Measurements from ENCODE around the gene SSBP3. TPM values are rescaled to one million over a fixed set of nuclear protein-coding genes. Genes with fewer than 3 reads are reported as not detected.

Gene SSBP3
- total RNA-seq, 1 experiment from 2014 or later: 37.5 TPM

GRCh38 chr1:54376430-54377039, 29.7 kb downstream of the SSBP3 start:
- H3K9me2 ChIP-seq (ENCODE audit: insufficient read depth): no peaks in the 10 kb centered on the region
- DNase-seq (ENCODE audit: low read depth, low spot score): peak; percentile 13
- no peaks in the 10 kb centered on the region for H3K27me3 ChIP-seq (ENCODE audit: insufficient read depth, low read length)
- peak overlapping the region; percentile 63 for H3K4me2 ChIP-seq (ENCODE audit: low read length)
- ChIA-PET RAD21 (ENCODE audit: low non-redundant PET in 1 of 2, low total read pairs in 2 of 2, uncharacterized antibody in 2 of 2, unreplicated experiment in 2 of 2) (no interaction called here), POLR2A (no interaction called here), CTCF (no interaction called here)
- peaks cover 19 to 29% of the 10 kb centered on the region in 2 experiments for H3K4me1 ChIP-seq (ENCODE audit: control insufficient read depth in 1 of 2, insufficient read depth in 2 of 2, low read length in 2 of 2)
- ATAC-seq: peak; percentile 86
- H3K9ac ChIP-seq (ENCODE audit: low read length): no peak overlapping the region; the same call in 1 of the 2 replicates
- no peaks in the 10 kb centered on the region for H3K36me3 ChIP-seq (ENCODE audit: control insufficient read depth in 1 of 2, insufficient read depth in 2 of 2, low read length in 2 of 2)
- H3K27ac ChIP-seq (ENCODE audit: low read depth, low read length): no peak overlapping the region
- intact Hi-C loops (cut with micrococcal nuclease): no loop called here
- TF ChIP-seq JUND (IDR thresholded peaks at IDR 0.05): peak; percentile 59
- no peak for TF ChIP-seq YY1 (IDR thresholded peaks at IDR 0.05; ENCODE audit: extremely low read depth, insufficient replicate concordance, low read depth, low read length)
- no peak for TF ChIP-seq POLR2AphosphoS5 (IDR thresholded peaks at IDR 0.05; ENCODE audit: low read depth, low read length)
- no peak for TF ChIP-seq TCF7L2 (IDR thresholded peaks at IDR 0.05; ENCODE audit: borderline replicate concordance, extremely low read depth, insufficient read depth, insufficient read length)
- TF ChIP-seq ZFX (IDR thresholded peaks at IDR 0.05): no peak
- peak; percentile 65; the same call in 1 of the 2 replicates for TF ChIP-seq FOSL1 (IDR thresholded peaks at IDR 0.05; ENCODE audit: low read depth)
- 0 out of 2 replicates have a peak, but pooled peaks have one; percentile 17 for TF ChIP-seq CEBPB (IDR thresholded peaks at IDR 0.05; ENCODE audit: low read depth)
- H3K4me3 ChIP-seq (replicated peaks in 1 of 2; ENCODE audit: low read depth in 1 of 2, low read length in 2 of 2): no peak overlapping the region
- H2AFZ ChIP-seq (ENCODE audit: low read depth, low read length, poor library complexity, severe bottlenecking): no peak overlapping the region
- BruUV-seq (replicated peaks): no TSS peak
- peaks cover 4% of the 10 kb centered on the region; the same call in 1 of the 2 replicates for H3K79me2 ChIP-seq (ENCODE audit: insufficient read depth, low read length)
- no peaks in the 10 kb centered on the region for H4K20me1 ChIP-seq (ENCODE audit: insufficient read depth)
- H3K9me3 ChIP-seq (ENCODE audit: control insufficient read depth in 1 of 2, insufficient read depth in 1 of 2, low read depth in 1 of 2, low read length in 2 of 2): no peaks in the 10 kb centered on the region

- Histone ChIP-seq H3K9ac (ENCODE audit: low read length) (no peak overlapping the region), H3K9me3 (ENCODE audit: control insufficient read depth in 1 of 2, insufficient read depth in 1 of 2, low read depth in 1 of 2, low read length in 2 of 2) (no peaks in the 10 kb centered on the region), H3K4me3 (replicated peaks in 1 of 2; ENCODE audit: low read depth in 1 of 2, low read length in 2 of 2) (no peak overlapping the region), H3K79me2 (ENCODE audit: insufficient read depth, low read length) (peaks cover 4% of the 10 kb centered on the region; the same call in 1 of the 2 replicates), H3K4me1 (ENCODE audit: control insufficient read depth in 1 of 2, insufficient read depth in 2 of 2, low read length in 2 of 2) (peaks cover 19 to 28% of the 10 kb centered on the region in 2 experiments), H3K36me3 (ENCODE audit: control insufficient read depth in 1 of 2, insufficient read depth in 2 of 2, low read length in 2 of 2) (no peaks in the 10 kb centered on the region), H4K20me1 (ENCODE audit: insufficient read depth) (no peaks in the 10 kb centered on the region), H2AFZ (ENCODE audit: low read depth, low read length, poor library complexity, severe bottlenecking) (no peak overlapping the region), H3K27me3 (ENCODE audit: insufficient read depth, low read length) (no peaks in the 10 kb centered on the region), H3K27ac (ENCODE audit: low read depth, low read length) (no peak overlapping the region), H3K4me2 (ENCODE audit: low read length) (peak overlapping the region; percentile 63; the same call in 1 of the 2 replicates), H3K9me2 (ENCODE audit: insufficient read depth) (no peaks in the 10 kb centered on the region)
- ChIA-PET POLR2A (no interaction called here), RAD21 (ENCODE audit: low non-redundant PET in 1 of 2, low total read pairs in 2 of 2, uncharacterized antibody in 2 of 2, unreplicated experiment in 2 of 2) (no interaction called here), CTCF (no interaction called here)
- TF ChIP-seq SRF (IDR thresholded peaks at IDR 0.05; ENCODE audit: low read depth): no peak
- peak; percentile 22; the same call in 1 of the 2 replicates for TF ChIP-seq RAD21 (IDR thresholded peaks at IDR 0.05; ENCODE audit: low read depth)
- TF ChIP-seq TCF7L2 (IDR thresholded peaks at IDR 0.05; ENCODE audit: borderline replicate concordance, extremely low read depth, insufficient read depth, insufficient read length): no peak
- no peak; a peak in 1 of 6 replicates for TF ChIP-seq CTCF (IDR thresholded peaks at IDR 0.05 in 2 of 3, conservative IDR thresholded peaks at IDR 0.05 in 1 of 3; ENCODE audit: borderline replicate concordance in 1 of 3, insufficient read depth in 1 of 3, low read depth in 2 of 3, low read length in 2 of 3)
- BruUV-seq (replicated peaks): no TSS peak
- intact Hi-C loops (cut with micrococcal nuclease): no loop called here
- DNase-seq (ENCODE audit: low read depth, low spot score) (no peak), ATAC-seq (no peak)
Observed at GRCh38 chr1:54375712-54376429, 30.3 kb downstream of the SSBP3 start.
